ENCODE measurements around the gene CREB5. TPM values are rescaled to one million over a fixed set of nuclear protein-coding genes. Genes with fewer than 3 reads are reported as not detected.

CREB5 gene
- total RNA-seq, 2 donors from 2014 or later = 0.53 to 2.6 TPM

DNA sequence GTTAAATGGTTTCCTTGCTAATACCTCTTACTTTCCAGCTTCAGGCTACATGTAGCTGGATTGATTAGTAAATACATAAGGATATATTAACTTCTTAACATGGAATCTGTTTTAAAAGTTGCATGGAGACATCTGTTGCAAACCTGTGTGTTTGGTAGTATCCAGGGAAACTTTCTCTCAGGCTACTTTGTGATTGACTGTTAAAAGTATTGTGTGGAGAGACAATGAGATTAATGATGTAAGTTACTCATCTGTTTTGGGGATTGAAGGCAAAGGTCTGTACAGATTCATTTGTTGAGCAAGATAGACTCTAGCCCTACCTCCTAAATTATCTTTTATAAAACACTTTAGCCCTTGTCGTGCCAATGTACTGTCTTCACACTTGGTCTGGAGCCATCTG is 6.6 kb downstream of the CREB5 start:
- H3K27me3 ChIP-seq (ENCODE audit: control insufficient read depth, insufficient read depth, low read length, poor library complexity, severe bottlenecking) = peaks cover 57% of the 10 kb centered on the region
- TF ChIP-seq, protein P1, sequence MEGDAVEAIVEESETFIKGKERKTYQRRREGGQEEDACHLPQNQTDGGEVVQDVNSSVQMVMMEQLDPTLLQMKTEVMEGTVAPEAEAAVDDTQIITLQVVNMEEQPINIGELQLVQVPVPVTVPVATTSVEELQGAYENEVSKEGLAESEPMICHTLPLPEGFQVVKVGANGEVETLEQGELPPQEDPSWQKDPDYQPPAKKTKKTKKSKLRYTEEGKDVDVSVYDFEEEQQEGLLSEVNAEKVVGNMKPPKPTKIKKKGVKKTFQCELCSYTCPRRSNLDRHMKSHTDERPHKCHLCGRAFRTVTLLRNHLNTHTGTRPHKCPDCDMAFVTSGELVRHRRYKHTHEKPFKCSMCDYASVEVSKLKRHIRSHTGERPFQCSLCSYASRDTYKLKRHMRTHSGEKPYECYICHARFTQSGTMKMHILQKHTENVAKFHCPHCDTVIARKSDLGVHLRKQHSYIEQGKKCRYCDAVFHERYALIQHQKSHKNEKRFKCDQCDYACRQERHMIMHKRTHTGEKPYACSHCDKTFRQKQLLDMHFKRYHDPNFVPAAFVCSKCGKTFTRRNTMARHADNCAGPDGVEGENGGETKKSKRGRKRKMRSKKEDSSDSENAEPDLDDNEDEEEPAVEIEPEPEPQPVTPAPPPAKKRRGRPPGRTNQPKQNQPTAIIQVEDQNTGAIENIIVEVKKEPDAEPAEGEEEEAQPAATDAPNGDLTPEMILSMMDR (conservative IDR thresholded peaks at IDR 0.05) = no peak
- no peak overlapping the region for H3K27ac Mint-ChIP-seq
- DNase-seq = no peak
- no peaks in the 10 kb centered on the region for H3K9me3 ChIP-seq (ENCODE audit: control insufficient read depth, low read length)
- no peak overlapping the region for H3K9ac ChIP-seq (ENCODE audit: extremely low read depth, low read length, poor library complexity, severe bottlenecking)
- no peak overlapping the region for H3K4me3 Mint-ChIP-seq
- peaks cover 21% of the 10 kb centered on the region for H3K27me3 Mint-ChIP-seq (ENCODE audit: insufficient read depth)
- H3K36me3 Mint-ChIP-seq (ENCODE audit: low read depth) = no peaks in the 10 kb centered on the region
- no peaks in the 10 kb centered on the region for H3K9me3 Mint-ChIP-seq
- no peaks in the 10 kb centered on the region for H3K4me1 ChIP-seq (ENCODE audit: control insufficient read depth, insufficient read depth, low read length)
- no peaks in the 10 kb centered on the region for H3K4me1 Mint-ChIP-seq
- H3K36me3 ChIP-seq (ENCODE audit: control insufficient read depth, insufficient read depth, low read length) = no peaks in the 10 kb centered on the region
- H3K27ac ChIP-seq (ENCODE audit: low read depth, low read length) = no peak overlapping the region
- WGBS, 2 experiments (ENCODE audit: insufficient coverage in 1 of 2, insufficient read length in 1 of 2) = 93 to 100% methylated on average over 1 of the region's 1 CpG
- H3K4me3 ChIP-seq (ENCODE audit: low read length) = no peak overlapping the region

DNA sequence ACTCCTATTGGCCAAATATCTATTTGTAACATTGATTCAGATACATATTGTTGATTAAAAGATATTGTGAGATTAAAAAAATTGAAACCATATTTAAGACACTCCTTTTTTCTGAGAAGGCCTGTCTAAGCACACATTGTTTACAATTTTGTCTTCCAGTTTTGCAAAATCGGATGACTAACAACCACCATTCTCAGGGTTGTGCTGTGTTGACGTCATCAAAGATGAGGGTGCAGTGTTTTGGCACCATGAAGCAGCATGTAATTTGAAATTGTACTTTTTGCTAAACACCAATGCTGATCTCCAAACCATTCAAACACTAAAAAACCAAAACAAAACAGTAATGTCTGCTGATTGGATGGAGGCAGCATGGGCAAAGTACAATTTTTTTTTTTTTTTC is 7.4 kb downstream of the CREB5 start:
- Histone ChIP-seq H3K9ac (ENCODE audit: extremely low read depth, low read length, poor library complexity, severe bottlenecking) (no peak overlapping the region), H3K9me3 (ENCODE audit: control insufficient read depth, low read length) (no peaks in the 10 kb centered on the region), H3K27ac (ENCODE audit: low read depth, low read length) (no peak overlapping the region), H3K4me3 (ENCODE audit: low read length) (no peak overlapping the region), H3K27me3 (ENCODE audit: control insufficient read depth, insufficient read depth, low read length, poor library complexity, severe bottlenecking) (peaks cover 50% of the 10 kb centered on the region), H3K4me1 (ENCODE audit: control insufficient read depth, insufficient read depth, low read length) (no peaks in the 10 kb centered on the region), H3K36me3 (ENCODE audit: control insufficient read depth, insufficient read depth, low read length) (no peaks in the 10 kb centered on the region)
- TF ChIP-seq, protein P1 (conservative IDR thresholded peaks at IDR 0.05) = no peak
- 92% methylated on average over 2 of the region's 2 CpGs; no CpG with 5 or more reads in 1 of the 2 experiments for WGBS, 2 experiments (ENCODE audit: insufficient coverage in 1 of 2, insufficient read length in 1 of 2)
- H3K9me3 Mint-ChIP-seq = no peaks in the 10 kb centered on the region
- H3K4me3 Mint-ChIP-seq = no peak overlapping the region
- no peak for DNase-seq
- no peaks in the 10 kb centered on the region for H3K4me1 Mint-ChIP-seq
- H3K27ac Mint-ChIP-seq = no peak overlapping the region
- peaks cover 20% of the 10 kb centered on the region for H3K27me3 Mint-ChIP-seq (ENCODE audit: insufficient read depth)
- no peaks in the 10 kb centered on the region for H3K36me3 Mint-ChIP-seq (ENCODE audit: low read depth)

DNA sequence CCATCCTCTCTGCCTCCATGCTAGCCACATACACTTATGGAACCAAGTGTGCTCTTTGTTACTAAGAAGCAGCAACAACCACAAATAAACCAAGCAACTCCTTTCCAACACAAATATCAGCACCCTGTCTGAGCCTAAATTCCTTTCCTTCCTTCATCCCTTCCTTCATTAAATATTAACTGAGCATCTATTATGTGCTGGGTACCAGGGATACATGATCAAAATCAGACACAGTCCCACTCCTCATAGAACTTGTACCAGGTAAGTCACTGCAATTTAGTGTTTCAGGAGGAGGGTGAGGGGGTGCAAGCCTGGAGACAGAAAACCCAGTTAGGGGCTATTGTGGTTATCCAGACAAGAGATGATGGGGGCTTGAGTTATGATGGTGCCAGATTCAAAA is 10.8 kb downstream of the CREB5 start:
- TF ChIP-seq, protein P1 (conservative IDR thresholded peaks at IDR 0.05) = no peak
- H3K36me3 ChIP-seq (ENCODE audit: control insufficient read depth, insufficient read depth, low read length) = no peaks in the 10 kb centered on the region
- no peak for DNase-seq
- H3K27me3 ChIP-seq (ENCODE audit: control insufficient read depth, insufficient read depth, low read length, poor library complexity, severe bottlenecking) = peaks cover 16% of the 10 kb centered on the region
- H3K4me3 ChIP-seq (ENCODE audit: low read length) = no peak overlapping the region
- Mint-ChIP-seq H3K4me3 (no peak overlapping the region), H3K4me1 (no peaks in the 10 kb centered on the region), H3K27me3 (ENCODE audit: insufficient read depth) (peaks cover 2% of the 10 kb centered on the region), H3K9me3 (no peaks in the 10 kb centered on the region), H3K36me3 (ENCODE audit: low read depth) (no peaks in the 10 kb centered on the region), H3K27ac (no peak overlapping the region)
- no peak overlapping the region for H3K27ac ChIP-seq (ENCODE audit: low read depth, low read length)
- H3K9me3 ChIP-seq (ENCODE audit: control insufficient read depth, low read length) = no peaks in the 10 kb centered on the region
- H3K4me1 ChIP-seq (ENCODE audit: control insufficient read depth, insufficient read depth, low read length) = no peaks in the 10 kb centered on the region
- no peak overlapping the region for H3K9ac ChIP-seq (ENCODE audit: extremely low read depth, low read length, poor library complexity, severe bottlenecking)
